ENCODE results near the gene UBTD1. TPM values are rescaled to one million over a fixed set of nuclear protein-coding genes. Genes with fewer than 3 reads are reported as not detected.
A peak's percentile ranks its signal among the peaks of the same experiment; 100 is the strongest.

The UBTD1 gene
- total RNA-seq, 4 donors from 2014 or later = 13.7 to 40.0 (median 23.3) TPM

- in situ Hi-C loops (cut with MboI; ENCODE audit: low sequenced_read_pairs in 4 of 4) = loop anchor here (5.0 to 10.0 kb wide), 3 partner anchors 92 to 155 kb away; no protein-coding TSS in a partner anchor
- intact Hi-C loops (cut with DNase I; ENCODE audit: low total_unique reads) = loop anchor here (5.0 kb wide), 1 partner anchor 42 kb away; no protein-coding TSS in a partner anchor
- no peaks in the 10 kb centered on the region for H3K9me3 ChIP-seq
- no peak overlapping the region for H3K4me3 ChIP-seq
- peaks cover 0 to 93% of the 10 kb centered on the region in 2 donors for H3K36me3 ChIP-seq
- TF ChIP-seq POLR2A (IDR thresholded peaks at IDR 0.05) (no peak), CTCF (IDR thresholded peaks at IDR 0.05 in 4 of 5, conservative IDR thresholded peaks at IDR 0.05 in 1 of 5) (no peak)
- no peaks in the 10 kb centered on the region for H3K27me3 ChIP-seq
- DNase-seq (no peak), ATAC-seq (no peak)
- H3K4me1 ChIP-seq = peaks cover 5 to 8% of the 10 kb centered on the region in 2 donors
- H3K27ac ChIP-seq = no peak overlapping the region
These were observed 38.8 kb upstream of the UBTD1 start for GRCh38 chr10:97459933-97460332.

DNA sequence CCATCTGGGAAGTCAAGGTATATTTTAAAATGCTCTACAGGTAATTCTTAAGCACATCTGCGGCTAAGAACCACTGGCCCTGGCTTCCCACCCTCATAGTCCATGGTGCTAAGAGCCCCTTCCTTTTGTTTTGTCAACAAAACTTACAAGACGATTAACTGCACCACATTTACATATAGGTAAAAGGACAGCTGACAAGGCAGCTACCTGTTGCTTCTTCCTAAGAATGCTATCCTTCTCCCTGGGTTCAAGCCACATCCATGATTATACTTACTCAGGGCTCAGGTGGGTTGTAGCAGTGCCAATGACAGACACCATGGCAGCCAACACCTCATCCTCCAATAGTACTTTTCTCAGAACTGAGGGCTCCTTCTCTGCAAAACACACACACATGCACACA lies 36.4 kb upstream of the UBTD1 start:
- H3K27me3 ChIP-seq = no peaks in the 10 kb centered on the region
- in situ Hi-C loops (cut with MboI; ENCODE audit: low sequenced_read_pairs in 4 of 4) = loop anchor here in 3 of 4 donors (5.0 to 10.0 kb wide), 3 partner anchors 90 to 152 kb away; no protein-coding TSS in a partner anchor
- H3K9me3 ChIP-seq = no peaks in the 10 kb centered on the region
- DNase-seq (no peak), ATAC-seq (no peak)
- intact Hi-C loops (cut with DNase I; ENCODE audit: low total_unique reads) = loop anchor here (5.0 kb wide), 1 partner anchor 40 kb away; no protein-coding TSS in a partner anchor
- TF ChIP-seq CTCF (IDR thresholded peaks at IDR 0.05 in 4 of 5, conservative IDR thresholded peaks at IDR 0.05 in 1 of 5) (no peak), POLR2A (IDR thresholded peaks at IDR 0.05) (no peak)
- H3K4me3 ChIP-seq = no peak overlapping the region
- peaks cover 3 to 96% of the 10 kb centered on the region in 2 donors for H3K36me3 ChIP-seq
- no peak overlapping the region for H3K27ac ChIP-seq
- peaks cover 5 to 8% of the 10 kb centered on the region in 2 donors for H3K4me1 ChIP-seq

DNA sequence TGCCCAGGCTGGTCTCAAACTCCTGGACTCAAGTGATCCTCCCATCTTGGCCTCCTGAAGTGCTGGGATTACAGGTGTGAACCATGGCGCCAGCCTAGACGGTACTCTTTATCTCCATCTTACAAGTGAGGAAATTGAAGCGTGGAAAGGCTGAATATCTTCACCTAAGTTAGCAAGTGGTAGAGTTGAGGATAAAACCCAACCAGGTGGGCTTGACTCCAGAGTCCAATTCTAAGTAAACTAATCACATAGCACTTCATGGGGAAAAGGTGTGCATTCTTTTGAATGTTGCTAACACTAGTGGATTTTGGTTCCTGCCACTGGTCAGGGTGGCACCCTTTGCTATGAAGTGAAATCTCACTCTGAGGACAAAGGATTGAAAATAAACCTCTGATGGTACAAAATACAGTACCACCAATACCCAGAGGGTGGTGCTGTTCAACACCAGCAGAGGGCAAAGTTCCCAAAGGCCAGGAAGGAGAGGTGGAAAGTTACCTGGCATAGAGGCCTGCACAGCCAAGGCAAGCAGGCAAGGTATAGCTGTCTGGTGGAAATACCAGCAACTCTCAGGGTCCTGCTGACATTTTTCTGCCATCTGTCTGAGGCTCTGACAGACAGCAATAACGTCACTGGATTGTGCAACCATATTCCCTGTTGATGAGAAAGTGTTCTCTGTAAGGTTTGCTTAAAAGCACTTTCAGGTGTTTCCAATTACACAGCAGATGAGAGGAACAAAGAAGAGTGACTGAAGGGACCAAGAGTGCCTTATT lies 35.2 kb upstream of the UBTD1 start:
- in situ Hi-C loops (cut with MboI; ENCODE audit: low sequenced_read_pairs in 4 of 4) (loop anchor here in 3 of 4 donors (5.0 to 10.0 kb wide), 3 partner anchors 89 to 151 kb away; no protein-coding TSS in a partner anchor), intact Hi-C loops (cut with DNase I; ENCODE audit: low total_unique reads) (loop anchor here (1.0 to 5.0 kb wide), 3 partner anchors 39 to 149 kb away; no protein-coding TSS in a partner anchor)

GRCh38 chr10:97464226-97464625 lies 34.5 kb upstream of the UBTD1 start:
- TF ChIP-seq CTCF (IDR thresholded peaks at IDR 0.05 in 4 of 5, conservative IDR thresholded peaks at IDR 0.05 in 1 of 5) = no peak
- TF ChIP-seq POLR2A (IDR thresholded peaks at IDR 0.05) = no peak
- in situ Hi-C loops (cut with MboI; ENCODE audit: low sequenced_read_pairs in 4 of 4) (loop anchor here in 3 of 4 donors (5.0 to 10.0 kb wide), 3 partner anchors 88 to 151 kb away; no protein-coding TSS in a partner anchor), intact Hi-C loops (cut with DNase I; ENCODE audit: low total_unique reads) (loop anchor here (5.0 kb wide), 1 partner anchor 38 kb away; no protein-coding TSS in a partner anchor)
- peaks cover 5 to 8% of the 10 kb centered on the region in 2 donors for H3K4me1 ChIP-seq
- H3K27ac ChIP-seq = peak overlapping the region; percentile 54 to 64 (median 59)
- ATAC-seq (no peak), DNase-seq (no peak)
- H3K27me3 ChIP-seq = no peaks in the 10 kb centered on the region
- no peaks in the 10 kb centered on the region for H3K9me3 ChIP-seq
- H3K36me3 ChIP-seq = peaks cover 3 to 99% of the 10 kb centered on the region in 2 donors
- H3K4me3 ChIP-seq = no peak overlapping the region

More for the DNA sequence above, 35.2 kb upstream of the UBTD1 start:
- no peak overlapping the region for H3K4me3 ChIP-seq
- ATAC-seq = peak; percentile 79 to 81
- peaks cover 5 to 8% of the 10 kb centered on the region in 2 donors for H3K4me1 ChIP-seq
- TF ChIP-seq CTCF (IDR thresholded peaks at IDR 0.05 in 4 of 5, conservative IDR thresholded peaks at IDR 0.05 in 1 of 5) (peak; percentile 83 to 90 (median 86)), POLR2A (IDR thresholded peaks at IDR 0.05) (no peak)
- peak; percentile 16 to 51 for DNase-seq
- H3K9me3 ChIP-seq = no peaks in the 10 kb centered on the region
- peak overlapping the region; percentile 54 to 64 (median 59) for H3K27ac ChIP-seq
- H3K36me3 ChIP-seq = peaks cover 3 to 99% of the 10 kb centered on the region in 2 donors
- no peaks in the 10 kb centered on the region for H3K27me3 ChIP-seq

Measured in gastrocnemius medialis (tissue), 4 donors.